Measurements from ENCODE around the gene LPP.

- TF ChIP-seq POLR2A (IDR thresholded peaks at IDR 0.05; ENCODE audit: low read depth, low read length), result no peak
- TF ChIP-seq TAF1 (IDR thresholded peaks at IDR 0.05; ENCODE audit: borderline replicate concordance, low read depth, low read length), result no peak
- no peak for TF ChIP-seq POLR2AphosphoS5 (IDR thresholded peaks at IDR 0.05; ENCODE audit: low read depth, low read length)
Observed at GRCh38 chr3:188513662-188514328, 359.8 kb downstream of the LPP start.
